ENCODE measurements around the gene SLC22A1.
A peak's percentile ranks its signal among the peaks of the same experiment; 100 is the strongest.

SLC22A1 gene

DNA sequence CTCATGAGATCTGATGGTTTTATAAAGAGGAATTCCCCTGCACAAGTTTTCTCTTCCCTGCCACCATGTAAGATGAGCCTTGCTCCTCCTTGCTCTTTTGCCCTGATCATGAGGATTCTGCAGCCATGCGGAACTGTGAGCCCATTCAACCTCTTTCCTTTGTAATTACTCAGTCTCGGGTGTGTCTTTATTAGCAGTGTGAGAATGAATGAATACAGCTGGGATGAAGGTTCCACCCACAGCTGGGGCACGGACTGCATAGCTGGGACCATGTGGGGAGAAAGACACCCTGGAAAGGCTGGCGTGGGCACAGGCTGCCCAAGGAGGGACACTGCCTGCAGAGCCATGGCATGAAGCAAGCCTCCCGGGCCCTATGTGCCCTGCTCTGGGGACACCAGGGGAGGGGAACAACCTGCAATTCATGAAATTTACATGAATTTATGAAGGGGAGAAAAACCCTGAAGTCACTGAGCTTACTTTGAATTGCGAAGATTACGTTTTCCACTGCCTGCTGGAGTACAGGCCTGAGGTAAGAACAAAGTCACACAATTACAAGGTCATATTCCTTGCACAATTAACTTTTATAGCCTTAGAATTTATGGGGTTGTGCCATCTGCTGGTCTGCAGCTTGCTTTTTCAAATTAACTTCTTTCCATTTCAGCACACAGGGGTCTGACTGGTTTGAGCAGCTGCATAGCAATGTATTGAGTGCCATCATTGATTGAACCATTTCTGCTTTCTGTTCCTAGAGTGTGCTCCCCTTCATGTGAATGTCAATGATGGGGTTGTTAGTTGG is 46.2 kb downstream of the SLC22A1 start:
- no peak overlapping the region for H3K4me3 ChIP-seq (replicated peaks in 1 of 2; ENCODE audit: low read depth in 2 of 2, low read length in 2 of 2)
- TF ChIP-seq, protein P1, sequence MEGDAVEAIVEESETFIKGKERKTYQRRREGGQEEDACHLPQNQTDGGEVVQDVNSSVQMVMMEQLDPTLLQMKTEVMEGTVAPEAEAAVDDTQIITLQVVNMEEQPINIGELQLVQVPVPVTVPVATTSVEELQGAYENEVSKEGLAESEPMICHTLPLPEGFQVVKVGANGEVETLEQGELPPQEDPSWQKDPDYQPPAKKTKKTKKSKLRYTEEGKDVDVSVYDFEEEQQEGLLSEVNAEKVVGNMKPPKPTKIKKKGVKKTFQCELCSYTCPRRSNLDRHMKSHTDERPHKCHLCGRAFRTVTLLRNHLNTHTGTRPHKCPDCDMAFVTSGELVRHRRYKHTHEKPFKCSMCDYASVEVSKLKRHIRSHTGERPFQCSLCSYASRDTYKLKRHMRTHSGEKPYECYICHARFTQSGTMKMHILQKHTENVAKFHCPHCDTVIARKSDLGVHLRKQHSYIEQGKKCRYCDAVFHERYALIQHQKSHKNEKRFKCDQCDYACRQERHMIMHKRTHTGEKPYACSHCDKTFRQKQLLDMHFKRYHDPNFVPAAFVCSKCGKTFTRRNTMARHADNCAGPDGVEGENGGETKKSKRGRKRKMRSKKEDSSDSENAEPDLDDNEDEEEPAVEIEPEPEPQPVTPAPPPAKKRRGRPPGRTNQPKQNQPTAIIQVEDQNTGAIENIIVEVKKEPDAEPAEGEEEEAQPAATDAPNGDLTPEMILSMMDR (IDR thresholded peaks at IDR 0.05; ENCODE audit: low read depth, low read length): no peak
- DNase-seq (ENCODE audit: low read depth in 2 of 2): no peak

GRCh38 chr6:160170018-160170680 is 48.5 kb downstream of the SLC22A1 start:
- TF ChIP-seq, protein P1 (IDR thresholded peaks at IDR 0.05; ENCODE audit: low read depth, low read length): no peak
- no peak overlapping the region for H3K4me3 ChIP-seq (replicated peaks in 1 of 2; ENCODE audit: low read depth in 2 of 2, low read length in 2 of 2)
- peak in 1 of 2 donors; percentile 28 for DNase-seq (ENCODE audit: low read depth in 2 of 2)

GRCh38 chr6:160172704-160173103 is 51.1 kb downstream of the SLC22A1 start:
- DNase-seq (ENCODE audit: low read depth in 2 of 2): no peak
- H3K4me3 ChIP-seq (replicated peaks in 1 of 2; ENCODE audit: low read depth in 2 of 2, low read length in 2 of 2): no peak overlapping the region
- TF ChIP-seq, protein P1 (IDR thresholded peaks at IDR 0.05; ENCODE audit: low read depth, low read length): no peak

GRCh38 chr6:160173806-160174527 is 52.4 kb downstream of the SLC22A1 start:
- TF ChIP-seq, protein P1 (IDR thresholded peaks at IDR 0.05; ENCODE audit: low read depth, low read length): no peak
- DNase-seq (ENCODE audit: low read depth in 2 of 2): no peak
- H3K4me3 ChIP-seq (replicated peaks in 1 of 2; ENCODE audit: low read depth in 2 of 2, low read length in 2 of 2): no peak overlapping the region

DNA sequence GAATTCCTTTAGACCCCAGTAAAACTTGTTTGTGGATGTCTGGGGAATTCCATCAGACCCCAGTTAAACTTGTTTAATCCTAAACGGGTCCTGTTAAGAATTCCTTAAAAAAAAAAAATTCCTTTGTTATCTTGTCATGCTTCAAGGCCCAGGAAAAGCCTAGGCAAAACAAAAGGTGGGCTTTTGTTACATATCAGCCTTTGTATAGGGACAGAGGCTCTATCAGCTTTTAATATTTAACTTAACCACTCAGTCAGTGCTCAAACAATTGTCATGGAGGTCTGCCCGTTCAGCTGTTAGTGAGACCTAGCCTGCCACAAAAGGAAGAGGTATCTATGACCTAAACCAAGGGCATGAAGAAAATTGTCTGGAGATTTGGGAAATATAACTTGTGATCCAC is 53.1 kb downstream of the SLC22A1 start:
- DNase-seq (ENCODE audit: low read depth in 2 of 2): no peak
- no peak overlapping the region for H3K4me3 ChIP-seq (replicated peaks in 1 of 2; ENCODE audit: low read depth in 2 of 2, low read length in 2 of 2)
- TF ChIP-seq, protein P1 (IDR thresholded peaks at IDR 0.05; ENCODE audit: low read depth, low read length): no peak

DNA sequence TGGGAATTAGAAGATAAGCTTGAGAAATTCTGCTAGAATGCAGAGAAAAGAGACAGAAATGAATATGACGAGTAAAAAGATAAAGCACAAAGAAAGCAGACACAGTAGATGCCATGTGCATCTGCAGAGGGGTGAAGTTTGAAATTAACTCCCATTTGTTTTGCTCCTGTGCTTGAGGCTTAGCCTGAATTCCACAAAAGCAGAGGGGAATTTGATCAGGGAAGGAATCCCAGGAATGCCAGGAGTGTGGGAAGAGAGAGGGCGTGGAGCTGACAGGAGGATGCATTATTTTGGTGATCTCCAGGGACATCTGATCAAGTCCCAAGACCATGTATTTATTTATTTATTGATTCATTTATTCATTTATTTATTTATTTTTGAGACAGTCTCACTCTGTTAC is 55.6 kb downstream of the SLC22A1 start:
- no peak for DNase-seq (ENCODE audit: low read depth in 2 of 2)
- TF ChIP-seq, protein P1 (IDR thresholded peaks at IDR 0.05; ENCODE audit: low read depth, low read length): no peak
- H3K4me3 ChIP-seq (replicated peaks in 1 of 2; ENCODE audit: low read depth in 2 of 2, low read length in 2 of 2): no peak overlapping the region

Data from cardiac fibroblast (primary cell).